Measurements from ENCODE around the gene ZNF215. TPM values are rescaled to one million over a fixed set of nuclear protein-coding genes. Genes with fewer than 3 reads are reported as not detected.
A peak's percentile ranks its signal among the peaks of the same experiment; 100 is the strongest.
"Not testable (repeated sequence)": the region's sequence is repeated elsewhere in the genome, so short reads cannot be mapped to it uniquely, and the experiment has no call there.

ZNF215 gene
- 2.6 TPM for polyA plus RNA-seq (2013, experiment 1 of 2; ENCODE audit: insufficient read length)
- polyA plus RNA-seq (2013, experiment 2 of 2; ENCODE audit: insufficient read length): 2.8 TPM

DNA sequence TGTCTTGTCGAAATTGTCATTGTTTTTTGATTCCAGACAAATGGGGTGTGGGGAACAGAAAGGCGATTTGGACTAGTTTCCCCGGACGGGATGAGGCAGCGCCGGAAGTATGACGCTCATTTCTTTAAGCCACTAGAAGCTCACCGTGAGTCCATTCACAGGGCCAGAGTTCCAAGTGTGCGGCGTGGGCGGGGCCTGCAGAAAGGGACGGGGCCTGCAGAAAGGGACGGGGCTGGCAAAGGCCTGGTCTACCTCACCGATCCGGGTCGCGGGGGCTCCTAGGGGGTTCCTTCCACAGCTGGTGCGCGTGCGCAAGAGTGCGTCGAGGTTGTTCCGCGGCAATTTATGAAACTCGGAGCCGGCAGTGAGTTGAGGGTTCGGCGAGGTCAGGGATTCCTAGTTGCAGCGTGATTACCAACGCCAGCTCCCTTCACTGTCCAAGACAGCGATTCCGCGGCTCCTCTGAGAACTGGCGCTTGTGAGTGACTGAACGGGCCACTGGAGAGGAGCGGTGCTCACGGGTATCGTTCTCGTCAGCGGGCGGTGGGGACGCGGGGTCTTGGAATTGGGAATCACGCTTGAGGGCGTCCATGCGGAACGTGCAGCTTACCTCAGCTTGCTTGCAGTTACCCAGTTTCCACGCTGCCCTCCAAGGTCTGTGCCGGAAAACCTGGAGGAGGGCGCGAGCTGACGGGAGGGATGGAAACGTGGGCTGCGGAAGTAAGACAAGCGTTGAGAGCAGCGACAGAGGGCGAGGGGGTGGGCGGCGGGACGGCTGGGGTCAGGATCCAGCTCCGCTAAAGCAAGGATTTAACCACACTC is at the start of gene ZNF215:
TSS of gene ZNF215 (plus strand) at position 219 of the 822 bp plus-strand sequence. CDS start 5,847 bp downstream, outside the sequence.
- DNase-seq: peak; percentile 83

DNA sequence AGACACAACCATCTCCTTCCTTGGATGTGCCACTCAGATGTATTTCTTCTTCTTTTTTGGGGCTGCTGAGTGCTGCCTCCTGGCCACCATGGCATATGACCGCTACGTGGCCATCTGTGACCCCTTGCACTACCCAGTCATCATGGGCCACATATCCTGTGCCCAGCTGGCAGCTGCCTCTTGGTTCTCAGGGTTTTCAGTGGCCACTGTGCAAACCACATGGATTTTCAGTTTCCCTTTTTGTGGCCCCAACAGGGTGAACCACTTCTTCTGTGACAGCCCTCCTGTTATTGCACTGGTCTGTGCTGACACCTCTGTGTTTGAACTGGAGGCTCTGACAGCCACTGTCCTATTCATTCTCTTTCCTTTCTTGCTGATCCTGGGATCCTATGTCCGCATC is 49.3 kb upstream of the ZNF215 start:
- DNase-seq: no peak

- DNase-seq: no peak
Measured at GRCh38 chr11:6882751-6883150, 43.5 kb upstream of the ZNF215 start.

- DNase-seq: not testable (repeated sequence)
Measured at GRCh38 chr11:6887711-6888110, 38.5 kb upstream of the ZNF215 start.

GRCh38 chr11:6888830-6889229 is 37.4 kb upstream of the ZNF215 start:
- no peak for DNase-seq

DNA sequence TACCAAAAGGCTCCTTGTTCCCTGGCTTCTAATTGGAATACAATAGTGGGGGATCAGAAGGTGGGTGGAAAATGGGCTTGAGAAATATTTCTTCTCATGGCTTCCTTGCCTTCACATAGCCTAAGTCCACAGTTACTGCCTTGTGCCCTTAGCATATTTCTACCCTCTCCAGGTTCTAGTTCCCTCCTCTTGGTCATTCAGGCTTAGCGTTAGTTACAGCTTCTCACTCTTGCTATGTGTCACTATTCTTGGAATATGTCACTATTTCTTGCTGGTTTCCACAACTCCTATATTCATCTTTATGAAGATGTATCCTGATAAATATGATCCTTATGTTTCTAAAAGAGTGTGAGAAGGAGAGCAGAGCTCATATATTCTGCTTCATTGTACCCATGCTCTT is 36.4 kb upstream of the ZNF215 start:
- no peak for DNase-seq

DNA sequence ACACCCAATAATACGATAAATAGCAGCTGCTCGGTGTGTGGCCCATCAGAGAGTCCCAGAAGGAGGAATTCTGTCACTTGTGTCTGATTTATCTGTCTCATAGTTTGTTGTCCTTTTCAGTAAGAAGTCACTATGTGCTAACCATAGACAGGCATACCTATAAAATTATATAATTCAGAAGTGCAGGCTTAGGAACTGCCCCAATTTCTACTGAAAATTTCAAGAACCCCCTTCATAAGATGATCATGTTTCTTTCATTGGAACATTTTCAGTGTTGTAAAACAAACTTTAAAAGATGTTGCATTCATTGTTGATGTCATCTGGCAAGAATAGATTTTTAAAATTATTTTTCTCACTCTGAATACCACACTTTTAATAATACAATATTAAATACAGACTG is 33.8 kb upstream of the ZNF215 start, which contains the start of gene OR2D2:
TSS of gene OR2D2 (minus strand) at position 101 of the 400 bp plus-strand sequence. CDS start at position 101, 0 bp downstream.
- no peak for DNase-seq

DNA sequence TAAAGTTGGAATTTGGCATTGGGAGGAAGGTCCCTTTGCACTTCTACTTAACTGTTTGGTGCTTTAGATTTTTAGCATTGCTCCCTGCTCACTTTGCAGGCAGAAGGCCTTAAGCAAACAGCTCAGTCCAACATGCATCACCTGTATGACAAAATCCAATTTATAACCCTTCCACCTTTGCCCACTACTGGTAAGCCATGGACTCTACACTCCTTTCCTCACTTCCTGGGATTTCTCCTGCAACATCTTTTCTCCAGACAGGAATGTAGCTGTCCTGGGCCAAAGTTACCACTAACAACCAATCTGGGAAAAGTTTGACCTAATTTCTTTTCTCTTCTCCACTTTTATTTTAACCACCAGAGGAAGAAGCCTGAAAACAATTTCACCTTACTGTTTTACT is 32.1 kb upstream of the ZNF215 start:
- no peak for DNase-seq

GRCh38 chr11:6895010-6895409 is 31.2 kb upstream of the ZNF215 start:
- no peak for DNase-seq

- no peak for DNase-seq
Measured at GRCh38 chr11:6898911-6899310, 27.3 kb upstream of the ZNF215 start.

GRCh38 chr11:6900327-6900999 is 25.8 kb upstream of the ZNF215 start:
- DNase-seq: no peak

- not testable (repeated sequence) for DNase-seq
Measured at GRCh38 chr11:6904804-6905203, 21.4 kb upstream of the ZNF215 start.

DNA sequence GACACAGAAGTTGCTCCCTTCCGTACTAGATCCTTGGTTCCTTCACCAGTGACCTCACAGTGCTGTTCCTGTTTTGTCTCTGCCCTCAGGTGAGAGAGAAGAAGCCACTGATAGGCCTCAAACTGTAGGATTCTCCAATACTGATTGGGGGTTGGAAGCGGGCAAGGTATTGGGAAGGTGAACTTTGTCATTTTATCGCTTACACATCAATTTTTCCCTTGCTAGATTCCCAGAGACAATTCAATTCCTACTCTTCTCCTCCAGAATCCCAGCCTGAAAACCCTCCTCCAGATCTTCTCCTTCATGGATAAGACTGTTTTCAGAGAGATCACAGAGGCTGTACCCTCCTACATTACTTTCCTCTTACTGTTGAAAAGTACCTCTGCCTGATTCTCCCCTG is 14.8 kb upstream of the ZNF215 start:
- no peak for DNase-seq

DNA sequence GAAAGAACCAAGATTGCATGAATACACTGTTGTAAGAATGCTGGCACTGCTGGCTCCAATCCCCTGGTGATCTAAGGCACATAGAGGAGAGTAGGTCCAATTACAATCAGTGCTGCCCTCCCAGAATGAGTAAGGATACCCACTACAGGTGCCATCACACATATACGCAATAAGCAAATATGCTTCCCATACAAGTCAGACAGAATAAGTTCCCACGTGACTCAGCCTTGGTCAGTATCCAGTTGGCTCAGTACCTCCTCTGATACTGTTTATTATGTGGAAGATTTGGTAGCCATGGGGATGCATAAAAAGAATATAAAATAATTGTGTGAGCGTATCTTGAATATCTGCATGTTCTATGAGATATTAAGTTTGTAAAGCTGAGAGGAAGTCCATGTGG is 14.3 kb upstream of the ZNF215 start:
- DNase-seq: no peak

DNA sequence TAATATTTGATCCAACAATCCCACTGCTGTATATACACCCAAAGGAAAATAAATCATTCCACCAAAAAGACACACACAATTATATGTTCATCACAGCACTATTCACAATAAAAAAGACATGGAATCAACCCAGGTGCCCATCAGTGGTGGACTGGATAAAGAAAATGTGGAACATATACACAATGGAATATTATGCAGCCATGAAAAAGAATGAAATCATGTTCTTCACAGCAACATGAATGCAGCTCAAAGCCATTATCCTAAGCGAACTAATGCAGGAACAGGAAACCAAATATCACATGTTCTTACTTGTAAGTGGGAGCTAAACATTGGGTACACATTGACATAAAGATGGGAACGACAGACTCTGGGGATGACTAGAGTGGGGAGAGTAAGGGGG is 6.5 kb upstream of the ZNF215 start:
- DNase-seq: no peak

- DNase-seq: no peak
Measured at GRCh38 chr11:6920702-6921101, 5.5 kb upstream of the ZNF215 start, which contains the start of gene OR2D3. Gene OR2D3 (plus strand): TSS chr11:6921002. CDS start chr11:6921002, 0 bp downstream.

GRCh38 chr11:6925007-6925577 is 1.1 kb upstream of the ZNF215 start:
- DNase-seq: no peak

DNA sequence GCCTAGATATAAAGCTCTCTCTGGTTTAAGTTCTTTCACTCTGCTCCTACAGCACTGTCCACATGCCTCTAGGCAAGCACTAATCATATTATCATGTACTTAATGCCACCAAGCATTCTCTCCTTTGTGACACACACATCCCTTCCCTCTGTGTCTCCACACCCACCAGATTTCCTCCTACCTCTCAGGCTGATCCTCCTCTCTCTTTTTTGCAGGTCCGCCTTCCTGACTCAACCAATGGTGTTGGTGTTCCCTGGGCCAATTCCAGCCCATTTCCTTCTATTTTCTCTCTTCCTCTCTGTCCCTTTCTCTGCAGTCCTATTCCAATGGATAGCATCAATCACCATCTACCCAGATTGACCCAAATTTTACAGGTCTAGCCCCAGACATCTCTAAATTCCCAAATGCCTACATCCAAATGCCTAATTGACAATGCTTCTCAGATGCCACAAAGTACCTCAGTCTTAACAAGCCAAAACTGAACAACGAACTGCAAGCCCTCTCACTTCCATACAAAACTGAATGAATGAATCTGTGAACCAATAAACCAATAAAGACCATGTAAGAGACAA is 504 bp upstream of the ZNF215 start:
- DNase-seq: peak; percentile 1

DNA sequence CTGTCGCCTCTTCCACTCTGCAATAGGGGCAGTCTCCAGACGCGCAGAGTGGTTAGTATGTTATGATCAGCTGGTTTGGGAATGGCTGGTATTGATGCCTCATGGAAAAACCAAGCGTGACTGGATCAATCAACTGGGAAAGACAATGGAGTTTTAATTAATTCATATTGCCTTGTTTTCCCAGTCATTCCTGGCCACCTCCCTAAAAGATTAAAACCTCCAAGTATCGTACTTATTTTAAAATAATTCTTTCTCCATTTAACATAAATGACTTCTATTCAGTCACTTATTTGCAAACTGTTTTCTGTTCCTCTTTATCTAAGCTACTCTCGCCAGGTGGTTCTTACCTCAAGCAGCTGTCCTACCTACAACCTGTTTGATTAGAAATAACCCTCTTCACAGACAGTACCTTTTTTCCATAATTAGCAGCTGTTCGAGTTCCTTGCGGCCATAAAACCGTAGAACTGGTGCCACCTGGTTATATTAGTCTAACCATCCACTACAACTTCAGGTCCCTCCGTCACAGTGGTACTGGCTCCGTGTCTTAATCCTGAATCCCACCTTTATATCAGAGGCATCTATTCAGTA is 898 bp downstream of the ZNF215 start:
- DNase-seq: no peak

GRCh38 chr11:6928916-6929315 is 2.7 kb downstream of the ZNF215 start:
- no peak for DNase-seq

DNA sequence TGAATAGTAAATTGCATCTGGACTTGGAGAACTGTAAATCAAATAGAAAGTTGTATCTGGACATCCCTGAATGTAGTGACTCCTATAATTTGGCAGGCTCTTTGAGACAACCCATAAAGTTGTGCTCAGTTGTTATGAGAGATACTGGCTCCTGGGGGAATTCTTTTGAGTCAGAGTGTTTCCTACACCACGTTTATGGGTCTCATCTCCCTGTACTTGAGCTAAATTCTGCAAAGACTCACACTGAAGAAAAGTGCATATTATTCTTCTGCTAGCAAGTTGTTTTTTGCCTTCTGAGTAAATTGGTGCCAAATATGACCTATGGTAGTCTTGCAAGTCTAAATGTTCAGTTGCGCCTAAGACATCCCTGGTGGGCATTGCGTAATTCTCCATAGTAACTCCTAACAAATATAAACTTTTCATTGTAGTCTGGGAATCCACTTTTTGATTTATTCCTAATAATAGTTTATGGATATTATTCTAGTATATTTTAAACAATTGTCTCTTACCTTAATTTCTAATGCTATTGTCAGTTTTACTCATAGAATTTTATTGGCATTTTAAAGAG is 5.0 kb downstream of the ZNF215 start:
- DNase-seq: no peak

GRCh38 chr11:6932145-6932544 is 5.9 kb downstream of the ZNF215 start:
- no peak for DNase-seq

All from fibroblast of skin of abdomen (primary cell).